Lower leg skin (tissue), 4 donors: ENCODE data around the gene SPAG8. TPM values are rescaled to one million over a fixed set of nuclear protein-coding genes. Genes with fewer than 3 reads are reported as not detected.
A peak's percentile ranks its signal among the peaks of the same experiment; 100 is the strongest.

Experiments
- DNase-seq, 2 donors: peaks; one replicate each; pipeline ENCODE4 v3.0.0-alpha.2; 2019; ENCODE audit warnings: low spot score in 2 of 2
- H3K4me3 ChIP-seq: fragments of 200-600 bp; sonication (generic); 2 replicates; pipeline ENCODE4 v1.5.1; 2017; ENCODE audit warnings: mild to moderate bottlenecking, low read depth; ENCODE audit not compliant: poor library complexity, severe bottlenecking
- CTCF ChIP-seq, 3 donors: fragments of 450-650 bp; IDR thresholded peaks; one replicate each; pipeline ENCODE4 v1.5.1; 2016; ENCODE audit warnings: antibody characterized with exemption in 3 of 3, mild to moderate bottlenecking in 3 of 3, moderate library complexity in 2 of 3
- POLR2A ChIP-seq, 2 donors: fragments of 450-650 bp; IDR thresholded peaks; one replicate each; pipeline ENCODE4 v1.6.1; 2016 to 2017; ENCODE audit warnings: antibody characterized with exemption in 2 of 2, mild to moderate bottlenecking in 1 of 2, moderate library complexity in 1 of 2
- WGBS, 2 donors: methylation state at CpG; one replicate each; pipeline ENCODE4 v1.1.5; 2018; 5-methylcytosine and 5-hydroxymethylcytosine counted together
- intact Hi-C: fragments of 100-400 bp; cut with DNase I; formaldehyde crosslinking; loops from one replicate; pipeline ENCODE4 v1.15.0; 2023; ENCODE audit warnings: low total_unique reads
- total RNA-seq, 4 donors: library from RNA; depleted of rRNA; stranded (reverse); fragments of >200 nt; gene quantifications; one replicate each; pipeline ENCODE4 v1.1.0, GENCODE V29; 2016

The SPAG8 gene
- total RNA-seq, 4 donors from 2014 or later = 0.29 to 0.42 TPM; not detected in 2

GRCh38 chr9:35813434-35814105, 1.5 kb upstream of the SPAG8 start:
- 75 to 78% methylated on average over 10 of the region's 10 CpGs for WGBS, 2 donors
- no peak for TF ChIP-seq POLR2A (IDR thresholded peaks at IDR 0.05)
- TF ChIP-seq CTCF (IDR thresholded peaks at IDR 0.05) = no peak
- H3K4me3 ChIP-seq = no peak overlapping the region
- intact Hi-C loops = no loop called here
- no peak for DNase-seq

GRCh38 chr9:35811381-35812024, 559 bp downstream of the SPAG8 start:
- intact Hi-C loops = no loop called here
- peak overlapping the region; percentile 21 for H3K4me3 ChIP-seq
- DNase-seq = no peak
- WGBS, 2 donors = 5 to 19% methylated on average over 11 to 12 of the region's 12 CpGs
- no peak for TF ChIP-seq CTCF (IDR thresholded peaks at IDR 0.05)
- no peak for TF ChIP-seq POLR2A (IDR thresholded peaks at IDR 0.05)

- TF ChIP-seq POLR2A (IDR thresholded peaks at IDR 0.05) (no peak), CTCF (IDR thresholded peaks at IDR 0.05) (no peak)
- intact Hi-C loops = no loop called here
- DNase-seq = no peak
- 89 to 98% methylated on average over 6 to 7 of the region's 7 CpGs for WGBS, 2 donors
- H3K4me3 ChIP-seq = no peak overlapping the region
Observed at GRCh38 chr9:35810122-35810521, 1.9 kb downstream of the SPAG8 start.

GRCh38 chr9:35808433-35808832, 3.6 kb downstream of the SPAG8 start:
- WGBS, 2 donors = 91% methylated on average over 9 of the region's 9 CpGs
- intact Hi-C loops = no loop called here
- peak in 1 of 2 donors; percentile 21 for DNase-seq

GRCh38 chr9:35806101-35806500, 6.0 kb downstream of the SPAG8 start:
- DNase-seq = peak in 1 of 2 donors; percentile 58
- WGBS, 2 donors = 95 to 98% methylated on average over 8 of the region's 8 CpGs

More at GRCh38 chr9:35808433-35808832, 3.6 kb downstream of the SPAG8 start:
- H3K4me3 ChIP-seq = no peak overlapping the region
- TF ChIP-seq POLR2A (IDR thresholded peaks at IDR 0.05) (no peak), CTCF (IDR thresholded peaks at IDR 0.05) (no peak)

More at GRCh38 chr9:35806101-35806500, 6.0 kb downstream of the SPAG8 start:
- intact Hi-C loops = no loop called here
- TF ChIP-seq POLR2A (IDR thresholded peaks at IDR 0.05) = no peak
- no peak for TF ChIP-seq CTCF (IDR thresholded peaks at IDR 0.05)
- no peak overlapping the region for H3K4me3 ChIP-seq
